HepG2 (cell line): ENCODE measurements around the gene PDILT. TPM values are rescaled to one million over a fixed set of nuclear protein-coding genes. Genes with fewer than 3 reads are reported as not detected.

Experiments used
- KAT2B ChIP-seq: fragments of 150-350 bp; IDR thresholded peaks from 2 replicates; pipeline ENCODE4 v1.6.1; 2014; ENCODE audit warnings: low read depth, low read length, borderline replicate concordance
- RFX5 ChIP-seq: IDR thresholded peaks from 2 replicates; pipeline ENCODE4 v1.6.1; 2011; ENCODE audit warnings: low read depth, low read length, improper control_type of control experiment
- SOX5 ChIP-seq: IDR thresholded peaks from 2 replicates; pipeline ENCODE4 v1.6.1; 2016; ENCODE audit warnings: borderline replicate concordance
- TMF1 ChIP-seq: sonication (generic); formaldehyde crosslinking; IDR thresholded peaks from 2 replicates; pipeline ENCODE4 v1.8.1; 2022; ENCODE audit warnings: low read depth, missing genetic modification reagents
- ZFAT ChIP-seq: sonication (generic); formaldehyde crosslinking; conservative IDR thresholded peaks from 2 replicates; pipeline ENCODE4 v1.8.1; 2023; ENCODE audit warnings: missing genetic modification reagents, inconsistent platforms
- ZFP82 ChIP-seq: sonication (generic); formaldehyde crosslinking; IDR thresholded peaks from 2 replicates; pipeline ENCODE4 v1.5.1; 2020; ENCODE audit warnings: mild to moderate bottlenecking, missing genetic modification reagents, borderline replicate concordance
- ZNF160 ChIP-seq: sonication (generic); formaldehyde crosslinking; IDR thresholded peaks from 2 replicates; pipeline ENCODE4 v1.8.0; 2022; ENCODE audit warnings: mild to moderate bottlenecking, inconsistent platforms, missing genetic modification reagents
- ZNF446 ChIP-seq: sonication (generic); formaldehyde crosslinking; IDR thresholded peaks from 2 replicates; pipeline ENCODE4 v1.5.0; 2020; ENCODE audit warnings: mild to moderate bottlenecking, missing genetic modification reagents
- ZNF546 ChIP-seq: sonication (generic); formaldehyde crosslinking; conservative IDR thresholded peaks from 2 replicates; pipeline ENCODE4 v1.8.1; 2023; ENCODE audit warnings: mild to moderate bottlenecking, missing genetic modification reagents
- ZNF790 ChIP-seq: sonication (generic); formaldehyde crosslinking; IDR thresholded peaks from 2 replicates; pipeline ENCODE4 v1.8.0; 2022; ENCODE audit warnings: missing genetic modification reagents, mild to moderate bottlenecking, borderline replicate concordance
- polyA plus RNA-seq, 8 experiments: library from polyadenylated mRNA; depleted of rRNA in 3 of 8; stranded (reverse) in 7 of 8; unstranded in 1 of 8; fragments of >200 nt; fragmentation: Illumina TruSeq in 4 of 8; extraction: Trizol in 4 of 8; gene quantifications; 2 replicates each; pipeline versions ENCODE4 v1.2.1 to v1.2.3, GENCODE V29; 2011 to 2016; ENCODE audit warnings: low read depth in 4 of 8, missing spikeins in 1 of 8, mixed read lengths in 1 of 8; ENCODE audit not compliant: insufficient read depth in 1 of 8
- total RNA-seq, 5 experiments: library from RNA; depleted of rRNA; stranded (reverse); fragments of >200 nt; fragmentation: Illumina TruSeq; extraction: Trizol; gene quantifications; 2 replicates each; pipeline ENCODE4 v1.2.3, GENCODE V29; 2016; ENCODE audit warnings: low read depth in 1 of 5
- TF ChIP-seq, protein P1 (sequence below): sonication (generic); formaldehyde crosslinking; IDR thresholded peaks from 2 replicates; pipeline ENCODE4 v1.4.0; 2020; ENCODE audit warnings: low read depth, missing genetic modification reagents
- TF ChIP-seq, protein P2 (sequence below): sonication (generic); formaldehyde crosslinking; IDR thresholded peaks from 2 replicates; pipeline ENCODE4 v1.4.0; 2020; ENCODE audit warnings: mild to moderate bottlenecking, low read depth, missing genetic modification reagents
- TF ChIP-seq, protein P3 (sequence below): sonication (generic); formaldehyde crosslinking; conservative IDR thresholded peaks from 2 replicates; pipeline ENCODE4 v1.5.0; 2020; ENCODE audit warnings: missing genetic modification reagents

The PDILT gene
- total and polyA plus RNA-seq, 2 of the 13 experiments (the other 11 are each of a cell fraction or from before 2014, with no cell fraction given): not detected

DNA sequence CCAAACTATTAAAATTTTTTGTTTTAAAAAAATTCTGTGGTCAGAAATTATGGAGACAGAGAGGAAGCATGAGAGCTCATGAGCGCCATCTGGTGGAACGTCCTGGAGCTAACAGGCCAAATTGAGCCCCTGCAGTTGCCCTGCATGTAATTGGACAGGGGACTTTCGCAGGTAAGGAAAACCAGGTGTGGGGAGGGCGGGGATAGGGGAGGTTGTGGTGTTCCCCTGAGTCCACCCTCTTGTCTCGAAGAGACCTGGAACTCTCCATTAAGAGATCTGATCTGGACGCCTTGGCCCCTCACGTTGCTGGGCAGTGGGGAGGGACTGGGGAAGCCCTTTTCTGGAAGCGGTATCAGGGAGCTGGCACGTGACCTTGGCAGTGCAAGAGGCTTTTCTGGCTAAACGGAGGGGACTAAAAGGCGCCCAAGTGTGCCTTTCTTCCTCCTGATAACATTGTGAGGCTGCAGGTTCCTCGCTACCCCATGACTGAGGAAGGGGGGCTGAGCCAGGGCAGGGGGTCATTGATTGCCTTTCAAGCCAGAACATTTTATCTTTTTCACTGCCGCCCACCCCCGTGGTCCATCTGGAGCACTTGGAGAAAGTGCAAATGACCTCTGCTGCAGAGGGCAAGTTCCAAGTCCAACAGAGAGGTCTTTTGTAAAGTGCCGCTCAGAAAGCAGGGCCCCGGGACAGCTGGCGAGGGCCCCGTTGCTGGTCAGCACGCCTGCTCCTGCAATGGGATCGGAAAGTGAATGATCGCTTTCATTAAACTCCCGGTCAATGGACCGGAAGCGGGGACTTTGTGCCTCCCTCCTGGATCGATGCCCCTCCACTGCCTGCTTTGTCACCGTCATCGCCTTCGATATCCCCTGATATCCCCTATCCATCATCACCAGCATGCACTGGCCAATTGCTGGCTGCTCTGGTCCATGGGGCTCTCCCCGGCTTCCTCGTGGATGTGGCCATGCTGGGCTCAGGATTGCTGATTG is 18.4 kb downstream of the PDILT start (continued):
- TF ChIP-seq, protein P1, sequence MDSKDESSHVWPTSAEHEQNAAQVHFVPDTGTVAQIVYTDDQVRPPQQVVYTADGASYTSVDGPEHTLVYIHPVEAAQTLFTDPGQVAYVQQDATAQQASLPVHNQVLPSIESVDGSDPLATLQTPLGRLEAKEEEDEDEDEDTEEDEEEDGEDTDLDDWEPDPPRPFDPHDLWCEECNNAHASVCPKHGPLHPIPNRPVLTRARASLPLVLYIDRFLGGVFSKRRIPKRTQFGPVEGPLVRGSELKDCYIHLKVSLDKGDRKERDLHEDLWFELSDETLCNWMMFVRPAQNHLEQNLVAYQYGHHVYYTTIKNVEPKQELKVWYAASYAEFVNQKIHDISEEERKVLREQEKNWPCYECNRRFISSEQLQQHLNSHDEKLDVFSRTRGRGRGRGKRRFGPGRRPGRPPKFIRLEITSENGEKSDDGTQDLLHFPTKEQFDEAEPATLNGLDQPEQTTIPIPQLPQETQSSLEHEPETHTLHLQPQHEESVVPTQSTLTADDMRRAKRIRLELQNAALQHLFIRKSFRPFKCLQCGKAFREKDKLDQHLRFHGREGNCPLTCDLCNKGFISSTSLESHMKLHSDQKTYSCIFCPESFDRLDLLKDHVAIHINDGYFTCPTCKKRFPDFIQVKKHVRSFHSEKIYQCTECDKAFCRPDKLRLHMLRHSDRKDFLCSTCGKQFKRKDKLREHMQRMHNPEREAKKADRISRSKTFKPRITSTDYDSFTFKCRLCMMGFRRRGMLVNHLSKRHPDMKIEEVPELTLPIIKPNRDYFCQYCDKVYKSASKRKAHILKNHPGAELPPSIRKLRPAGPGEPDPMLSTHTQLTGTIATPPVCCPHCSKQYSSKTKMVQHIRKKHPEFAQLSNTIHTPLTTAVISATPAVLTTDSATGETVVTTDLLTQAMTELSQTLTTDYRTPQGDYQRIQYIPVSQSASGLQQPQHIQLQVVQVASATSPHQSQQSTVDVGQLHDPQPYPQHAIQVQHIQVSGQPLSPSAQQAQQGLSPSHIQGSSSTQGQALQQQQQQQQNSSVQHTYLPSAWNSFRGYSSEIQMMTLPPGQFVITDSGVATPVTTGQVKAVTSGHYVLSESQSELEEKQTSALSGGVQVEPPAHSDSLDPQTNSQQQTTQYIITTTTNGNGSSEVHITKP (CRISPR knock-in tag): no peak
- TF ChIP-seq ZNF546 (CRISPR knock-in tag): peak; percentile 76; the same call in 1 of the 2 replicates
- no peak for TF ChIP-seq TMF1
- no peak for TF ChIP-seq ZFAT (CRISPR knock-in tag)
- TF ChIP-seq SOX5 (CRISPR knock-in tag): 0 out of 2 replicates have a peak, but pooled peaks have one; percentile 27
- TF ChIP-seq, protein P2, sequence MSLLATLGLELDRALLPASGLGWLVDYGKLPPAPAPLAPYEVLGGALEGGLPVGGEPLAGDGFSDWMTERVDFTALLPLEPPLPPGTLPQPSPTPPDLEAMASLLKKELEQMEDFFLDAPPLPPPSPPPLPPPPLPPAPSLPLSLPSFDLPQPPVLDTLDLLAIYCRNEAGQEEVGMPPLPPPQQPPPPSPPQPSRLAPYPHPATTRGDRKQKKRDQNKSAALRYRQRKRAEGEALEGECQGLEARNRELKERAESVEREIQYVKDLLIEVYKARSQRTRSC (CRISPR knock-in tag): no peak
- 0 out of 2 replicates have a peak, but pooled peaks have one; percentile 22 for TF ChIP-seq ZNF160 (CRISPR knock-in tag)
- peak; percentile 64; the same call in 1 of the 2 replicates for TF ChIP-seq ZFP82 (CRISPR knock-in tag)
- TF ChIP-seq ZNF790 (CRISPR knock-in tag): 0 out of 2 replicates have a peak, but pooled peaks have one; percentile 26
- TF ChIP-seq, protein P3, sequence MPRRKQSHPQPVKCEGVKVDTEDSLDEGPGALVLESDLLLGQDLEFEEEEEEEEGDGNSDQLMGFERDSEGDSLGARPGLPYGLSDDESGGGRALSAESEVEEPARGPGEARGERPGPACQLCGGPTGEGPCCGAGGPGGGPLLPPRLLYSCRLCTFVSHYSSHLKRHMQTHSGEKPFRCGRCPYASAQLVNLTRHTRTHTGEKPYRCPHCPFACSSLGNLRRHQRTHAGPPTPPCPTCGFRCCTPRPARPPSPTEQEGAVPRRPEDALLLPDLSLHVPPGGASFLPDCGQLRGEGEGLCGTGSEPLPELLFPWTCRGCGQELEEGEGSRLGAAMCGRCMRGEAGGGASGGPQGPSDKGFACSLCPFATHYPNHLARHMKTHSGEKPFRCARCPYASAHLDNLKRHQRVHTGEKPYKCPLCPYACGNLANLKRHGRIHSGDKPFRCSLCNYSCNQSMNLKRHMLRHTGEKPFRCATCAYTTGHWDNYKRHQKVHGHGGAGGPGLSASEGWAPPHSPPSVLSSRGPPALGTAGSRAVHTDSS (CRISPR knock-in tag): no peak
- TF ChIP-seq ZNF446 (CRISPR knock-in tag): no peak
- TF ChIP-seq RFX5: no peak
- TF ChIP-seq KAT2B: peak; percentile 83
